Cerebellar cortex (tissue), 1 donor: ENCODE results near the gene CARD8.
"Not testable (repeated sequence)": the region's sequence is repeated elsewhere in the genome, so short reads cannot be mapped to it uniquely, and the experiment has no call there.

Source experiments
- DNase-seq: peaks from one replicate; pipeline ENCODE4 v3.0.0-alpha.2; 2015; ENCODE audit warnings: low spot score

CARD8 gene, protein sequence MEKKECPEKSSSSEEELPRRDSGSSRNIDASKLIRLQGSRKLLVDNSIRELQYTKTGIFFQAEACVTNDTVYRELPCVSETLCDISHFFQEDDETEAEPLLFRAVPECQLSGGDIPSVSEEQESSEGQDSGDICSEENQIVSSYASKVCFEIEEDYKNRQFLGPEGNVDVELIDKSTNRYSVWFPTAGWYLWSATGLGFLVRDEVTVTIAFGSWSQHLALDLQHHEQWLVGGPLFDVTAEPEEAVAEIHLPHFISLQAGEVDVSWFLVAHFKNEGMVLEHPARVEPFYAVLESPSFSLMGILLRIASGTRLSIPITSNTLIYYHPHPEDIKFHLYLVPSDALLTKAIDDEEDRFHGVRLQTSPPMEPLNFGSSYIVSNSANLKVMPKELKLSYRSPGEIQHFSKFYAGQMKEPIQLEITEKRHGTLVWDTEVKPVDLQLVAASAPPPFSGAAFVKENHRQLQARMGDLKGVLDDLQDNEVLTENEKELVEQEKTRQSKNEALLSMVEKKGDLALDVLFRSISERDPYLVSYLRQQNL

GRCh38 chr19:48255376-48256303 is at the start of gene CARD8:
Gene CARD8, minus strand, starts transcription at chr19:48255912. Its CDS starts 14,892 bp downstream, at chr19:48241020.
- DNase-seq: peak; percentile 95

- no peak for DNase-seq
Measured at GRCh38 chr19:48303866-48304265, 48.2 kb upstream of the CARD8 start.

DNA sequence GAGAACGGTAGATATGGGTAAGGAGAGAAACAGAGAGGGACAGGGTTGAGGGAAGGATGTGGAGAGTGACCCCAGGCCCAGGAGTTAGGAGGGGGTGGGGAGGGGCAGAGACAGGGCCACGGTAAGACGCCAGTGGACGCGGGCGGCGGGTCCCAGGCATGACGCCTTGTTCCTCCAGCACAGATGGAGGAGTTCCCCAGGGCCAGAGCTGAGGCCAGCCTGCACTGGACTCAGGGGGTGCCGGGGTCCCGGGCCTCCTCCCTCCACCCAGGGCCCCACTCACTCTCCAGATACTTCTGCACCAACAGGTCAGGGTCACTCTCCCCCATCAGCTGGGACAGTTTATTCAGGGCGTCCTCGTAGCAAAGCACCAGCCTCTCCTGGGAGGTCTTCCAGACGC is 47.7 kb upstream of the CARD8 start:
- DNase-seq: no peak

GRCh38 chr19:48302600-48302959 is 46.9 kb upstream of the CARD8 start:
- DNase-seq: no peak

DNA sequence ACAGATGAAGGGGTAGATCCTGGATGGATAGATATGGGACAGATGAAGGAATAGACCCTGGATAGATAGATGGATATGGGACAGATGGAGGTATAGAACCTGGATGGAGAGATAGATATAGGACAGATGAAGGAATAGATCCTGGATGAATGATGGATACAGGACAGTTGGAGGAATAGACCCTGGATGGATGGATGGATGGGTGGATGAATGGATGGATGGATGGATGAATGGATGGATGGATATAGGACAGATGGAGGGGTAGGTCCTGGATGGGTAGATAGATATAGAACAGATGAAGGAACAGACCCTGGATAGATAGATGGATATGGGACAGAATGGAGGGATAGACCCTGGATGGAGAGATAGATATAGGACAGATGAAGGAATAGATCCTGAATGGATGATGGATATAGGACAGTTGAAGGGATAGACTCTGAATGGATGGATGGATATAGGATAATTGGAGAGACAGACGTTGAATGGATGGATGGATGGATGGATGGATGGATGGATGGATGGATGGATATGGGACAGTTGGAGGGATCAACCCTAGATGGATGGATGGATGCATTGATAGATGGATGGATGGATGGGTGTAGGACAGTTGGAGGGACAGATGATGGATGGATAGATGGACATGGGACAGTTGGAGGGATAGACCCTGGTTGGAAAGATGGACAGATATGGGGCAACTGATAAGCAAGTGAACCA is 46.3 kb upstream of the CARD8 start:
- no peak for DNase-seq

DNA sequence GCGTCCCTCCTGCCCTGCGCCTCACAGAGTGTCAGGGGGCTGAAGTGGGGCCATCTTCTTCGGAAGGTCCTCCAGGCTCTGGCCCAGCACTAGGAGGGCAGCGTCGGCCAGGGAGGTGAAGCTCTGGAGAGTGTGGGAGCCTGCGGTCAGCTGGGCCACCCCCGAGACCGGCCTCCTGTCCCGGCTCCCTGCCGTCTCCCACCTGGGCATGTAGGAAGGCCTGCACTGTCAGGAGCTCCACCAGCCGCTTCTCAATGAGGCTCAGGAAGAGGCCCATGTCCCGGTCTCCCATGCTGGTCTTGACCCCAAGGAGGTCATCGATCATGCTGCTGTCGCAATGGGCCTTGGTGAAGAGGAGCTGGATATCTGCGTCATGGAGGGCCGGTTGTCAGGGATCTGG is 42.3 kb upstream of the CARD8 start:
- no peak for DNase-seq

GRCh38 chr19:48296963-48297734 is 41.4 kb upstream of the CARD8 start:
- no peak for DNase-seq

DNA sequence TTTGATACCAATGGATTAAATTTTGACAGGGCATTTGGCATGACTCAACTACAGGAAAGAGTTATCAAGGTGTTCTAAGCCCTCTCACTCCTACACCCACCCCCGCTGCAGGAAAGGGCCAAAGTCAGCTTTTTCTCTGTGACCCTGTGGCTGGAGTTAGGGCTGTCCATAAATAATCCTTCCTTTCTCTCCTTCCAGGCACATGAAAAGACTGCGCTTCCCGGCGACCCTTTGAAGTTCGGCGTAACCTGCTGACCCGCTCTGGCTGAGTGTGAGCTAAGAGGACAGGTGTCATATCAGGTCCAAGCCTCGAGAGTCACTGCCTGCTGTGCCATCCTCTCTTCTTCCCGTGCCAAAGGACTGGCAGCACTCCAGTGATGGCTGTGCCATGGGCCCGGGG is 39.7 kb upstream of the CARD8 start:
- DNase-seq: no peak

GRCh38 chr19:48292798-48293197 is 37.1 kb upstream of the CARD8 start:
- no peak for DNase-seq

DNA sequence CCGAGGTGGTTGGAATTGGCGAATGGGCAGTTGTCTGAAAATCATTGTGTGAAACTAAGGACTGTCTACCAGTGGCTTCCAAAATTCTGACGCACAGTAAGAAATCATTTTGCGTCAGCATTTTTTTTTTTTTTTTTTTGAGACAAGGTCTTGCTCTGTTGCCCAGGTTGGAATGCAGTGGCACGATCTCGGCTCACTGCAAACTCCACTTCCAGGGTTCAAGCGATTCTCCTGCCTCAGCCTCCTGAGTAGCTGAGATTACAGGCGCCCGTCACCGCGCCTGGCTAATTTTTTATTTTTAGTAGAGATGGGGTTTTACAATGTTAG is 35.7 kb upstream of the CARD8 start:
- DNase-seq: not testable (repeated sequence)

GRCh38 chr19:48290771-48291488 is 35.2 kb upstream of the CARD8 start:
- peak; percentile 80 for DNase-seq

DNA sequence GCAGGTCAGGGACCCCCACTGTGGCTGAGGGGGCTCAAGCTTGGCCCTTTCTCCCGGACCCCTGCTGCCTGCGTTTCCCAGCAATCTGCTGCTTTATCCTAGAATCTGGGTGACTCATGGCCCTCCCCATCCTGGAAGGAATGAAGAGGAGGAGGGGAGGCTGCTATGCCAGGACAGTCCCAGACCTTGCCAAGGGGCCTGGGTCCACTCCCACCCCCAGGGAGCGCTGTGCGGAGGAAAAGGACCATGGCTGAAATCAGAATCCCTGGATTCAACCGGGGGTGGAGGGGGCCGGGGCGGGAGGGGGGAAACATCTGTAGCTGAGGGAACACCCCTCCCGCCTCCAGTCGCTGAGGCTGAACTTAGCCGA is 34.7 kb upstream of the CARD8 start:
- DNase-seq: peak; percentile 44

DNA sequence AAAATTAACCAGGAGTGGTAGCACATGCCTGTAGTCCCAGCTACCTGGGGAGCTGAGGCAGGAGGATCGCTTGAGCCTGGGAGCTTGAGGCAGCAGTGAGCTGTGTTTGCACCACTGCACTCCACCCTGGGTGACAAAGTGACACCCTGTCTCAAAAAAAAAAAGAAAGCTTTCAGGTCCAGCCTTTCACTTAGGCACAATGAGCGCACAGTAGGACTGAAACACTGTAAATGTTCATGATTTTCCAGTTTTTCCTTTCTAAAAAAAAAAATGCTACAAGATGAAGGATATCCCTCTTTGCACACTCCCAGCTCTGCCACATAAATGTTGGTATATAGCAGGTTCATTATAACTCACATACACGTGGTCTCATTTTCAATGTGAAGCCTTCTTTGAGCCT is 32.0 kb upstream of the CARD8 start:
- DNase-seq: no peak

- no peak for DNase-seq
Measured at GRCh38 chr19:48284896-48285295, 29.2 kb upstream of the CARD8 start.

GRCh38 chr19:48283908-48284307 is 28.2 kb upstream of the CARD8 start:
- no peak for DNase-seq

DNA sequence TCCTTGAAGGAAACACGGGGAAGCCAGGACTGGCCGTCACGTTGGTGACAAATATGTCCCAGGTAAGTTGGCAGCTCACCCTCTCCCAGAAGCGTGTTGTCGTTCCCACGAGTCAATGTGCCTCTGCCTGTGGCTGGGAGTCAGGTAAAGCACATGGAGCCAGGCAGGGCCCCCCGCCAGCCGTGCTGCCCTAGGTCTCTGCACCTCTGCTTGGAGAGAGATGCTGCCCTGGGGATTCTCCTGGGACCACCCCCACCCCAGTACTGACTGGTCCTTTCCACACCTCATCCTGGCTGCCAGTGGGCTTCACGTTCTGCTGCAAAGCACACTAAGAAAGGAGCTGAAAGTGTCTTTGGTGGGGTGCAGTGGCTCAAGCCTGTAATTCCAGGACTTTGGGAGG is 24.0 kb upstream of the CARD8 start:
- no peak for DNase-seq

DNA sequence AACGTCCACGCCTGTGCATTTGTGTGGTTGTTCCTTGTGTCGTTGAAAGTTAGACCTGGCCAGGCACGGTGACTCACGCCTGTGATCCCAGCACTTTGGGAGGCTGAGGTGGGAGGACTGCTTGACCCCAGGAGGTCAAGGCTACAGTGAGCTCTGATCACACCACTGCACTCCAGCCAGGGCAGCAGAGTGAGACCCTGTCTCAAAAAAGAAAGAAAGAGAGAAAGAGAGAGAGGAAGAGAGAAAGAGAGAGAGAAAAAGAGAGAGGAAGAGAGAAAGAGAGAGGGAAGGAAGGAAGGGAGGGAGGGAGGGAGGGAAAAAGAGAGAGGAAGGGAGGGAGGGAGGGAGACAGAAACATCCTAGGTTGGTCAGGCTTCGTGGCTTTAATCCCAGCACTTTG is 19.2 kb upstream of the CARD8 start:
- DNase-seq: no peak

GRCh38 chr19:48274173-48274572 is 18.5 kb upstream of the CARD8 start:
- DNase-seq: no peak

GRCh38 chr19:48271531-48272151 is 15.9 kb upstream of the CARD8 start:
- DNase-seq: peak; percentile 50

- peak; percentile 60 for DNase-seq
Measured at GRCh38 chr19:48269617-48270026, 13.9 kb upstream of the CARD8 start.
